ENCODE measurements around the gene RASSF5. TPM values are rescaled to one million over a fixed set of nuclear protein-coding genes. Genes with fewer than 3 reads are reported as not detected.

Gene RASSF5
- total and polyA plus RNA-seq, 2 of the 13 experiments (the other 11 are each of a cell fraction or from before 2014, with no cell fraction given), result 0.18 to 0.40 TPM

DNA sequence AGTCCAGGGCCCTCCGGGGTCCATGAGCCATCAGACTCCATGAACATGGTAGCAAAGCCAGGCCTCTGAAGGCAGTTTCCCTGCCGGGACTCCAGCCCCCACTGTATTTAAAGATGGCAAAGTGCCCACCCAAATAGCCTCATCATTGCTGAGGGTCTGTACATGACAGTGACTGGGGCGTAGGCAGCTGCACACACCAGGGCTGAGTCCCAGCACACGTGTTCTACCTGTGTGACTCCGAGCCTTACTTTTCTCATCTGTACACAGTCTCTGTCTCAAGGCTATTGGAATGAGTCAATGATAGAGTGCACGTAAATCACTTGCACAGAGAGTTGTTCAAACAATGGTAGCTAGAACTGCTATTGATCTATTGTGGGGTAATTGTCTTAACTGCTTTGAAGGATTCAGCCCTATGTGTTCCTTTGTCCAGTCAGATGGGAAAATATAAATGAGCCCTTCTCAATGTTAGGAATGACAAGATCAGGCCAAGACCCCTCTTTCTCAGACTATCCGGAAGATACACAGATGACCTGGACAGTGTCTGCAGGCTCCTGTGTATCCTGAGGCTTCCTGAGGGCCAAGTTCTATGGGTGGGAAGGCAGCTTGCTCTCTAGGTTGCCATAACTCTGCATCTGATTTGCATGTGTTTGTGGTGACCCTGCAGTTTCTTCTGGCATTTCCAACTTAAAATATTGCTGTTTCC, 48.9 kb downstream of the RASSF5 start (continued):
- TF ChIP-seq CREM (IDR thresholded peaks at IDR 0.05) (peak; percentile 40; the same call in 1 of the 2 replicates), CREM (CRISPR knock-in tag; IDR thresholded peaks at IDR 0.05) (no peak), ZNF775 (CRISPR knock-in tag; IDR thresholded peaks at IDR 0.05; ENCODE audit: borderline replicate concordance) (no peak), ZNF710 (CRISPR knock-in tag; IDR thresholded peaks at IDR 0.05; ENCODE audit: borderline replicate concordance) (no peak; the same call in 1 of the 2 replicates), ZNF253 (CRISPR knock-in tag; IDR thresholded peaks at IDR 0.05; ENCODE audit: borderline replicate concordance) (no peak), ZNF329 (CRISPR knock-in tag; IDR thresholded peaks at IDR 0.05; ENCODE audit: low read depth) (no peak)
- TF ChIP-seq, protein P1, sequence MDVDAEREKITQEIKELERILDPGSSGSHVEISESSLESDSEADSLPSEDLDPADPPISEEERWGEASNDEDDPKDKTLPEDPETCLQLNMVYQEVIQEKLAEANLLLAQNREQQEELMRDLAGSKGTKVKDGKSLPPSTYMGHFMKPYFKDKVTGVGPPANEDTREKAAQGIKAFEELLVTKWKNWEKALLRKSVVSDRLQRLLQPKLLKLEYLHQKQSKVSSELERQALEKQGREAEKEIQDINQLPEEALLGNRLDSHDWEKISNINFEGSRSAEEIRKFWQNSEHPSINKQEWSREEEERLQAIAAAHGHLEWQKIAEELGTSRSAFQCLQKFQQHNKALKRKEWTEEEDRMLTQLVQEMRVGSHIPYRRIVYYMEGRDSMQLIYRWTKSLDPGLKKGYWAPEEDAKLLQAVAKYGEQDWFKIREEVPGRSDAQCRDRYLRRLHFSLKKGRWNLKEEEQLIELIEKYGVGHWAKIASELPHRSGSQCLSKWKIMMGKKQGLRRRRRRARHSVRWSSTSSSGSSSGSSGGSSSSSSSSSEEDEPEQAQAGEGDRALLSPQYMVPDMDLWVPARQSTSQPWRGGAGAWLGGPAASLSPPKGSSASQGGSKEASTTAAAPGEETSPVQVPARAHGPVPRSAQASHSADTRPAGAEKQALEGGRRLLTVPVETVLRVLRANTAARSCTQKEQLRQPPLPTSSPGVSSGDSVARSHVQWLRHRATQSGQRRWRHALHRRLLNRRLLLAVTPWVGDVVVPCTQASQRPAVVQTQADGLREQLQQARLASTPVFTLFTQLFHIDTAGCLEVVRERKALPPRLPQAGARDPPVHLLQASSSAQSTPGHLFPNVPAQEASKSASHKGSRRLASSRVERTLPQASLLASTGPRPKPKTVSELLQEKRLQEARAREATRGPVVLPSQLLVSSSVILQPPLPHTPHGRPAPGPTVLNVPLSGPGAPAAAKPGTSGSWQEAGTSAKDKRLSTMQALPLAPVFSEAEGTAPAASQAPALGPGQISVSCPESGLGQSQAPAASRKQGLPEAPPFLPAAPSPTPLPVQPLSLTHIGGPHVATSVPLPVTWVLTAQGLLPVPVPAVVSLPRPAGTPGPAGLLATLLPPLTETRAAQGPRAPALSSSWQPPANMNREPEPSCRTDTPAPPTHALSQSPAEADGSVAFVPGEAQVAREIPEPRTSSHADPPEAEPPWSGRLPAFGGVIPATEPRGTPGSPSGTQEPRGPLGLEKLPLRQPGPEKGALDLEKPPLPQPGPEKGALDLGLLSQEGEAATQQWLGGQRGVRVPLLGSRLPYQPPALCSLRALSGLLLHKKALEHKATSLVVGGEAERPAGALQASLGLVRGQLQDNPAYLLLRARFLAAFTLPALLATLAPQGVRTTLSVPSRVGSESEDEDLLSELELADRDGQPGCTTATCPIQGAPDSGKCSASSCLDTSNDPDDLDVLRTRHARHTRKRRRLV (CRISPR knock-in tag; IDR thresholded peaks at IDR 0.05), result no peak
